OCI-LY1 (cell line): Measurements from ENCODE around the gene COIL.

ENCODE experiments used
- H2AFZ ChIP-seq: fragments of 200-600 bp; sonication (generic), shearing (Covaris generic); 2 replicates; pipeline ENCODE4 v1.6.0; 2014; ENCODE audit warnings: antibody characterized with exemption, mild to moderate bottlenecking, low read length
- H3F3A ChIP-seq: fragments of 200-600 bp; sonication (generic), shearing (Covaris generic); 2 replicates; pipeline ENCODE4 v1.6.0; 2014; ENCODE audit warnings: mild to moderate bottlenecking, antibody characterized with exemption, low read length, moderate library complexity; ENCODE audit not compliant: insufficient read depth
- H3K27ac ChIP-seq: fragments of 200-600 bp; sonication (generic); 2 replicates; pipeline ENCODE4 v1.5.1; 2014; ENCODE audit warnings: low read length, mixed run types, mild to moderate bottlenecking, low read depth; ENCODE audit not compliant: poor library complexity, severe bottlenecking
- H3K27me3 ChIP-seq: fragments of 200-600 bp; sonication (generic); 2 replicates; pipeline ENCODE4 v1.6.0; 2014; ENCODE audit warnings: antibody characterized with exemption, mild to moderate bottlenecking, low read length, moderate library complexity; ENCODE audit not compliant: insufficient read depth
- H3K36me3 ChIP-seq: fragments of 200-600 bp; sonication (generic); 2 replicates; pipeline ENCODE4 v1.6.1; 2014; ENCODE audit warnings: mild to moderate bottlenecking, antibody characterized with exemption, low read length, moderate library complexity, mixed read lengths; ENCODE audit not compliant: insufficient read depth
- H3K4me1 ChIP-seq: fragments of 200-600 bp; sonication (generic); 2 replicates; pipeline ENCODE4 v1.5.1; 2014; ENCODE audit warnings: mild to moderate bottlenecking, low read length, moderate library complexity; ENCODE audit not compliant: insufficient read depth, severe bottlenecking
- H3K4me2 ChIP-seq: fragments of 200-600 bp; sonication (generic), shearing (Covaris generic); 2 replicates; pipeline ENCODE4 v1.6.1; 2014; ENCODE audit warnings: low read length
- H3K4me3 ChIP-seq: fragments of 200-600 bp; sonication (generic); 2 replicates; pipeline ENCODE4 v1.5.1; 2014; ENCODE audit warnings: low read length, low read depth, mild to moderate bottlenecking, mixed read lengths; ENCODE audit not compliant: poor library complexity, severe bottlenecking
- H3K79me2 ChIP-seq: fragments of 200-600 bp; shearing (Covaris generic); 2 replicates; pipeline ENCODE4 v1.6.1; 2016; ENCODE audit warnings: mixed run types, low read length, mixed read lengths; ENCODE audit not compliant: insufficient read depth
- H3K9ac ChIP-seq: fragments of 200-600 bp; sonication (generic), shearing (Covaris generic); 2 replicates; pipeline ENCODE4 v1.6.1; 2014; ENCODE audit warnings: mild to moderate bottlenecking, low read length, mixed read lengths
- H3K9me2 ChIP-seq: fragments of 200-600 bp; sonication (generic), shearing (Covaris generic); 2 replicates; pipeline ENCODE4 v1.6.1; 2014; ENCODE audit warnings: low read depth, mild to moderate bottlenecking, low read length, mixed read lengths
- H3K9me3 ChIP-seq: fragments of 200-600 bp; shearing (Covaris generic); 2 replicates; pipeline ENCODE4 v1.6.1; 2014; ENCODE audit warnings: low read length, mixed read lengths
- H4K20me1 ChIP-seq: fragments of 200-600 bp; sonication (generic), shearing (Covaris generic); 2 replicates; pipeline ENCODE4 v1.6.0; 2016; ENCODE audit warnings: mild to moderate bottlenecking, low read length; ENCODE audit not compliant: insufficient read depth
- EZH2 ChIP-seq: fragments of 200-600 bp; sonication (generic), shearing (Covaris generic); IDR thresholded peaks from 2 replicates; pipeline ENCODE4 v1.8.0; 2017; ENCODE audit warnings: borderline replicate concordance, mixed run types, mild to moderate bottlenecking, antibody characterized with exemption, low read length, moderate library complexity, mixed read lengths
- TF ChIP-seq, protein P1 (sequence below): fragments of 200-600 bp; sonication (generic), shearing (Covaris generic); IDR thresholded peaks from 2 replicates; pipeline ENCODE4 v1.5.1; 2017; ENCODE audit warnings: mild to moderate bottlenecking, antibody characterized with exemption, low read length, moderate library complexity, mixed read lengths

COIL gene, protein sequence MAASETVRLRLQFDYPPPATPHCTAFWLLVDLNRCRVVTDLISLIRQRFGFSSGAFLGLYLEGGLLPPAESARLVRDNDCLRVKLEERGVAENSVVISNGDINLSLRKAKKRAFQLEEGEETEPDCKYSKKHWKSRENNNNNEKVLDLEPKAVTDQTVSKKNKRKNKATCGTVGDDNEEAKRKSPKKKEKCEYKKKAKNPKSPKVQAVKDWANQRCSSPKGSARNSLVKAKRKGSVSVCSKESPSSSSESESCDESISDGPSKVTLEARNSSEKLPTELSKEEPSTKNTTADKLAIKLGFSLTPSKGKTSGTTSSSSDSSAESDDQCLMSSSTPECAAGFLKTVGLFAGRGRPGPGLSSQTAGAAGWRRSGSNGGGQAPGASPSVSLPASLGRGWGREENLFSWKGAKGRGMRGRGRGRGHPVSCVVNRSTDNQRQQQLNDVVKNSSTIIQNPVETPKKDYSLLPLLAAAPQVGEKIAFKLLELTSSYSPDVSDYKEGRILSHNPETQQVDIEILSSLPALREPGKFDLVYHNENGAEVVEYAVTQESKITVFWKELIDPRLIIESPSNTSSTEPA

DNA sequence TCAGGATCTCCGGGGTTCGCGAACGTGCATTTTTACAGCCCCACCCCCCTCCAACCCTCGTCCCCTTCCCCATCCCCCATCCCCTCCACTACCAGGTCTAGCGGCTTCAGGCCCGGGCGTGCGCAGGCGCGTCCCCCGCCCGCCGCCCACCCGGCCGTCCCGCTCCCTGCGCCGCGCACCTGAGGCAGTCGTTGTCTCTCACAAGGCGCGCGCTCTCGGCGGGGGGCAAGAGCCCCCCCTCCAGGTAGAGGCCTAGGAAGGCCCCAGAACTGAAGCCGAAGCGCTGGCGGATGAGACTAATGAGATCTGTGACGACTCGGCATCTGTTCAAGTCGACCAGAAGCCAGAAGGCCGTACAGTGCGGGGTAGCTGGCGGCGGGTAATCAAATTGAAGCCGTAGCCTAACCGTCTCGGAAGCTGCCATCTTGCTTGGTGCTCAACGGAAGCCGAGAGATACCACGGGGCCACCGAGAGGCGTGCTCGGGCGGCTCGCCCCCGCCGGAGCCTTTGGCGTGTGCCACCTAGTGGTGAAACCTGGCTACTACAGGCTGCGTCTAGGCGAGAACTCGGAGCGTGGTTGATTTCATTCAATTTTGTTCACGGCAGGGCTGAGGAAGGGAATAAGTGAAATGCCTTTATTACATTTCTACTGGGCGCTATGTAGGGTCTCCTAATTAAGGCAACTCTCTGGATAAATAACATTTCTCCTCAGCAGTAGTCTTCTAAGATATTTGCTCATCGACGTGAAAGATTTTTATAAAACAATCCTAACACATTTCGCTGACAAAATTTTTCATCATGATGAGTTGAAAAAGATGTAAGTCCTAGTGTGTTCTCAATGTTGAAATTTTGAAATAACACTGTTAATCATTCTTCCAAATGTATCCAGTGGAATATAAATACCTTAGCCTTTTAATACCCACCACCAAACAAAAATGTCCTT lies at the start of gene COIL:
TSS of gene COIL (minus strand) at position 455 of the 943 bp plus-strand sequence. CDS start at position 424, 31 bp downstream.
- no peaks in the 10 kb centered on the region for H4K20me1 ChIP-seq
- H2AFZ ChIP-seq = no peak within 1 kb of the TSS
- no peaks in the 10 kb centered on the region for H3K9me2 ChIP-seq
- H3F3A ChIP-seq = no peaks in the 10 kb centered on the region
- H3K4me3 ChIP-seq = peak within 1 kb of the TSS; percentile 74
- H3K27me3 ChIP-seq = no peaks in the 10 kb centered on the region
- TF ChIP-seq, protein P1, sequence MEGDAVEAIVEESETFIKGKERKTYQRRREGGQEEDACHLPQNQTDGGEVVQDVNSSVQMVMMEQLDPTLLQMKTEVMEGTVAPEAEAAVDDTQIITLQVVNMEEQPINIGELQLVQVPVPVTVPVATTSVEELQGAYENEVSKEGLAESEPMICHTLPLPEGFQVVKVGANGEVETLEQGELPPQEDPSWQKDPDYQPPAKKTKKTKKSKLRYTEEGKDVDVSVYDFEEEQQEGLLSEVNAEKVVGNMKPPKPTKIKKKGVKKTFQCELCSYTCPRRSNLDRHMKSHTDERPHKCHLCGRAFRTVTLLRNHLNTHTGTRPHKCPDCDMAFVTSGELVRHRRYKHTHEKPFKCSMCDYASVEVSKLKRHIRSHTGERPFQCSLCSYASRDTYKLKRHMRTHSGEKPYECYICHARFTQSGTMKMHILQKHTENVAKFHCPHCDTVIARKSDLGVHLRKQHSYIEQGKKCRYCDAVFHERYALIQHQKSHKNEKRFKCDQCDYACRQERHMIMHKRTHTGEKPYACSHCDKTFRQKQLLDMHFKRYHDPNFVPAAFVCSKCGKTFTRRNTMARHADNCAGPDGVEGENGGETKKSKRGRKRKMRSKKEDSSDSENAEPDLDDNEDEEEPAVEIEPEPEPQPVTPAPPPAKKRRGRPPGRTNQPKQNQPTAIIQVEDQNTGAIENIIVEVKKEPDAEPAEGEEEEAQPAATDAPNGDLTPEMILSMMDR = peak; percentile 96
- TF ChIP-seq EZH2 = no peak
- H3K27ac ChIP-seq = peak within 1 kb of the TSS; percentile 89
- peaks cover 32% of the 10 kb centered on the region for H3K4me1 ChIP-seq
- H3K79me2 ChIP-seq = peaks cover 7% of the 10 kb centered on the region; the same call in 1 of the 2 replicates
- no peaks in the 10 kb centered on the region; the same call in 1 of the 2 replicates for H3K36me3 ChIP-seq
- H3K9me3 ChIP-seq = no peaks in the 10 kb centered on the region
- H3K4me2 ChIP-seq = peak within 1 kb of the TSS; percentile 59
- H3K9ac ChIP-seq = peak within 1 kb of the TSS; percentile 77

DNA sequence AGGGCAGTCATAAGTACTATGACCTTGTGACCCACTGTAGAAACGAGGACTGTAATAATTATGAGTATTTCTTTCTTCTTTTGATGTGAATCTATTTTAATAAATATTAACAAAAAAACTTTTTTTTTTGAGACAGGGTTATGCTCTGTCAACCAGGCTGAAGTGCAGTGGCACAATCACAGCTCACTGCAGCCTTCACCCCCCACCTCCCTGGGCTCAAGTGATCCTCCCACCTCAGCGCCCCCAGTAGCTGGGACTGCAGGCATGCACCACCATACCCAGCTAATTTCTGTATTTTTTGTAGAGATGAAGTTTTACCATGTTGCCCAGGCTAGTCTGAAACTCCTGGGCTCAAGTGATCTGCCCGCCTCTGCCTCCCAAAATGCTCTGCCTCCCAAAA lies 49.6 kb upstream of the COIL start:
- TF ChIP-seq, protein P1 = no peak
- TF ChIP-seq EZH2 = no peak
- Histone ChIP-seq H4K20me1 (no peaks in the 10 kb centered on the region), H3K9ac (no peak overlapping the region), H3K9me2 (no peaks in the 10 kb centered on the region), H3F3A (no peaks in the 10 kb centered on the region), H3K36me3 (0 out of 2 replicates have a peak, but pooled peaks cover 6% of the 10 kb centered on the region), H3K79me2 (no peaks in the 10 kb centered on the region), H3K4me3 (no peak overlapping the region), H3K4me2 (no peak overlapping the region; the same call in 1 of the 2 replicates), H2AFZ (no peak overlapping the region), H3K4me1 (peaks cover 3% of the 10 kb centered on the region), H3K9me3 (no peaks in the 10 kb centered on the region), H3K27ac (no peak overlapping the region), H3K27me3 (no peaks in the 10 kb centered on the region; the same call in 1 of the 2 replicates)

DNA sequence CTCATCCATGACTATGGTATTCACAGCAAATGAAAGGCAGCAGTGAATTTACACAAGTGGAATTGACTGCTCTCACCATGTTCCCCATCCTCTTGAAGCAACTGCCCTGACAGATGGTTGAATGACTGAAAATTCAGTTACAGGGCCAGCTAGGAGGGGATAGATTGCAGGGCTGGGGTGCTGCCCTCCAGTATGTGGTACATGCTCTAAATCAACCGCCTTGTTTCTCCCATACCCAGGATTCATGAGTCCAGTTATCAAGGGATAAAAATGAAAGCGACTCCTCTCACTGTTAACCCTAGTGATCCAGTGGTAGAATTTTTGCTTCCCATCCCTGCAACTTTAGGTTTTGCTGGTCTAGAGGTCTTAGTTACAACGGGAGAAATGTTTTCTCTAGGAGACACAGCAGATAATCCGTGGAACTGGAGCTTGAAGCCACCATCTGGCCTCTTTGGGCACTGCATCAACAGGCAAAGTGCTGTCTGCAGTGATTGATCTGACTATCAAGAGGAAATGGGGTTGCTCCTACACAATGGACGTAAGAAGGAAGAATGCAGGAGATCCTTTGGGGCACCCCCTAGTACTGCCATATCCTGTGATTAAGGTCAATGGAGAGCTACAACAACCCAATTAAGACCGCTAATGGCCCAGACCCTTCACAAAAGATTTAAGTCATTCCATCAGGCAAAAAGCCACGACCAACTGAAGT lies 49.0 kb upstream of the COIL start:
- H3K27ac ChIP-seq = no peak overlapping the region
- no peaks in the 10 kb centered on the region for H3K9me3 ChIP-seq
- H3F3A ChIP-seq = no peaks in the 10 kb centered on the region
- no peak overlapping the region for H2AFZ ChIP-seq
- TF ChIP-seq, protein P1 = peak; percentile 82
- no peak for TF ChIP-seq EZH2
- 0 out of 2 replicates have a peak, but pooled peaks cover 6% of the 10 kb centered on the region for H3K36me3 ChIP-seq
- H3K79me2 ChIP-seq = no peaks in the 10 kb centered on the region
- no peak overlapping the region for H3K9ac ChIP-seq
- no peaks in the 10 kb centered on the region for H4K20me1 ChIP-seq
- H3K9me2 ChIP-seq = no peaks in the 10 kb centered on the region
- H3K4me3 ChIP-seq = no peak overlapping the region
- H3K4me1 ChIP-seq = peaks cover 9% of the 10 kb centered on the region
- no peaks in the 10 kb centered on the region; the same call in 1 of the 2 replicates for H3K27me3 ChIP-seq
- no peak overlapping the region; the same call in 1 of the 2 replicates for H3K4me2 ChIP-seq
